GM13977 (cell line): Measurements from ENCODE around the gene DLX2.

Experiments used
- DNase-seq: peaks from one replicate; pipeline ENCODE4 v3.0.0; 2012; ENCODE audit warnings: low spot score
- in situ Hi-C: fragments of 300-500 bp; cut with MboI; formaldehyde crosslinking; loops from one replicate; pipeline ENCODE4 v1.12.0; 2022; ENCODE audit warnings: low sequenced_read_pairs, low pct_unique_long_range_greater_than_20kb, mixed read lengths, inconsistent platforms; ENCODE audit not compliant: unreplicated experiment
- TF ChIP-seq, protein P1 (sequence below): IDR thresholded peaks from 2 replicates; pipeline ENCODE4 v1.5.1; 2012; ENCODE audit warnings: mild to moderate bottlenecking, control low read depth; ENCODE audit not compliant: insufficient read depth; ENCODE audit errors: extremely low read depth, missing control alignments

DLX2 gene

DNA sequence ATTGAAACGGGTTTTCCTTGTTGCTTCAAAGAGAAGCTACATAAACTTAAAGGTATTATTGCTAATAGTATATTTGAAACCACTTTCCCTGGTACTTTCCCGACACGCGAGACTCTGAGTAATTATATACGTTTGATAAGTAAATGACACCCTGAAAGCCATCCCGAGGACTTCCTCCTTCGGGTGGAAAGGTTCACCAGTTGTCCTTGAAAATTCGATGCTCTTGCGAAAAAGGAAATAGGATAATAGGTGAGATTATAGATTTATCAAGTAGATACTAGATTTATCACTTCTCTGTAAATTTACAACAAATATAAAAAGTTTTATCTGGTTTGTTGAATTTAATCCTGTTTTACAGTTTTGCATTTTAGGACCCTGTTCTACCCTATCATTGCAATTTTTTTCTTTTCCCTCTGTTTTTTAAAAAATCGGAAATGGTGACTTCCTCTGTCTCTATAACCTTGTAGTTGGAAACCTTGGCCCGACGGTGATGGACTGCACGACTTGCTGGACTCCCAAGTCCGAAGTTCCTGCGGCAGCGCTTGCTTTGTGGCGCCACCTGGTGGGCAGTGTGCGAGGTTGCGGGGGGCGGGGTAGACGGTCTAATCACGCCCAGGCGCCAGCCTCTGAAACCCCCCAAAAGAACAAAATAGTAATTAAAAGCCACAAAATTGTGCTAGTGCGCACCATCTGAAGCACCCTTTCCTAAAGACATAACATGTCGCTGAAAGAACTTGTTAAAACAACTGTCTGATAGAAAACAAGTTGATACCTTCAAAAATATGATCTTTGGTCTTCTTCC, 972 bp upstream of the DLX2 start:
- DNase-seq: peak; percentile 84
- in situ Hi-C loops: loop anchor here (10.0 to 25.0 kb wide), 2 partner anchors 399 to 516 kb away; no protein-coding TSS in a partner anchor

GRCh38 chr2:172101821-172102390, 794 bp downstream of the DLX2 start:
- DNase-seq: peak; percentile 27
- in situ Hi-C loops: loop anchor here (10.0 to 25.0 kb wide), 2 partner anchors 397 to 515 kb away; no protein-coding TSS in a partner anchor
- TF ChIP-seq, protein P1, sequence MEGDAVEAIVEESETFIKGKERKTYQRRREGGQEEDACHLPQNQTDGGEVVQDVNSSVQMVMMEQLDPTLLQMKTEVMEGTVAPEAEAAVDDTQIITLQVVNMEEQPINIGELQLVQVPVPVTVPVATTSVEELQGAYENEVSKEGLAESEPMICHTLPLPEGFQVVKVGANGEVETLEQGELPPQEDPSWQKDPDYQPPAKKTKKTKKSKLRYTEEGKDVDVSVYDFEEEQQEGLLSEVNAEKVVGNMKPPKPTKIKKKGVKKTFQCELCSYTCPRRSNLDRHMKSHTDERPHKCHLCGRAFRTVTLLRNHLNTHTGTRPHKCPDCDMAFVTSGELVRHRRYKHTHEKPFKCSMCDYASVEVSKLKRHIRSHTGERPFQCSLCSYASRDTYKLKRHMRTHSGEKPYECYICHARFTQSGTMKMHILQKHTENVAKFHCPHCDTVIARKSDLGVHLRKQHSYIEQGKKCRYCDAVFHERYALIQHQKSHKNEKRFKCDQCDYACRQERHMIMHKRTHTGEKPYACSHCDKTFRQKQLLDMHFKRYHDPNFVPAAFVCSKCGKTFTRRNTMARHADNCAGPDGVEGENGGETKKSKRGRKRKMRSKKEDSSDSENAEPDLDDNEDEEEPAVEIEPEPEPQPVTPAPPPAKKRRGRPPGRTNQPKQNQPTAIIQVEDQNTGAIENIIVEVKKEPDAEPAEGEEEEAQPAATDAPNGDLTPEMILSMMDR: no peak

More for the DNA sequence above, 972 bp upstream of the DLX2 start:
- TF ChIP-seq, protein P1: peak; percentile 92

- peak; percentile 24 for DNase-seq
- in situ Hi-C loops: loop anchor here (10.0 to 25.0 kb wide), 2 partner anchors 396 to 514 kb away; no protein-coding TSS in a partner anchor
- TF ChIP-seq, protein P1: no peak
Measured at GRCh38 chr2:172100935-172101820, 1.5 kb downstream of the DLX2 start.

GRCh38 chr2:172100080-172100934, 2.4 kb downstream of the DLX2 start:
- DNase-seq: peak; percentile 35
- TF ChIP-seq, protein P1: no peak
- in situ Hi-C loops: loop anchor here (10.0 to 25.0 kb wide), 2 partner anchors 396 to 513 kb away; no protein-coding TSS in a partner anchor

DNA sequence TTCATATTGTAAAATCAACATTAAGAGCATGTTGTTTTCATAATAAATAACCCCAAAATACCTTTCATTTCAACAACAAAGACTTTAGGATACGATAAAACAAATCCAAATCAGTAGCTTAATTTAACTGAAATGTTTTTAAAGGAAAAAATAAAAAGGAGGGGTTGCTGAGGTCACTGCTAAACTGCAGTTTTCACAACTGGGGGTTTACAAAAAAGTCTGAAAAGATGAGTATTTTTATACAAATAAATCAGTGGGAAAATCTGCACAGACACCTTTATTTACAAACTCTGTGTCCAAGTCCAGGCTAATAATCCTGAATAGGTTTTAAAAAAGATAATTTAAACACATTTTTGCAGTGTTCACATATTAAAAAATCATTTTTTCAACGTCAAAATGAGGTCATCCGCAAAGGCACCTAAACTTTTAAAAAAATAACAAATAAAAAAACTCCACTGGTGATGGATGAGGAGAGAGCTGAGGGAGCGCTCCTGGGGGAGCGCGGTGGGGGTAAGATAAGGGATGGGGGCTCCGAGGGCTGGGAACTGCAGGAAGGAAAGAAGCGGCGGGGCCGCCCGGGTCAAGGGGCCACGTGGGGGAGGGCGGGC, 3.1 kb downstream of the DLX2 start:
- TF ChIP-seq, protein P1: no peak
- in situ Hi-C loops: loop anchor here (10.0 to 25.0 kb wide), 3 partner anchors 287 to 512 kb away; no protein-coding TSS in a partner anchor
- no peak for DNase-seq
